ENCODE data around the gene RHOH.

The RHOH gene

DNA sequence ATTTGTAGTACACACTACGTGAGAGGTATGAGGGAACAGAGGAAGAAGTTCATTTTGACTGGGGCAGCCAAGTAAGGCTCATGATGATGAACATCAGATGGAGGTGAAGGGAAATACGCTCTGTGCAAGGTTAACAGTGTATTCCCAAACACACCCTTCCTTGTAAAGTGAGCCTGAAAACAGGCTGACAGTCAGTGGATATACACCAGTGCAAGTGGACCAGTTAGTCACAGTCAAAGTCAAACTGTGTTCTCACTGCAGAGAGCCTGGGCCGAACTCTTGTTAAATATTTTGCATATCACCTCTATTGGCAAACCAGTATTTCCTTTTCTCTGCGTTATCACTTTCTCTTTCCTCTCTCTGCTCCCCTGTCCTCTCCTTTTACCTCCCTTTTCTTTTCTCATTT lies 23.4 kb upstream of the RHOH start:
- H3K36me3 ChIP-seq (ENCODE audit: control insufficient read depth, insufficient read depth, low read length): peaks cover 3% of the 10 kb centered on the region
- no peaks in the 10 kb centered on the region for H3K9me3 ChIP-seq (ENCODE audit: control insufficient read depth, low read length)
- no peak overlapping the region for H3K4me3 ChIP-seq (ENCODE audit: extremely low read depth, insufficient read depth, low read length, poor library complexity, severe bottlenecking)
- peak overlapping the region; percentile 49 for H3K27ac ChIP-seq (ENCODE audit: low read depth, low read length, severe bottlenecking)
- whole genome bisulfite sequencing, 2 experiments (ENCODE audit: insufficient coverage in 2 of 2): 83 to 100% methylated on average over 3 of the region's 4 CpGs
- H3K4me1 ChIP-seq (ENCODE audit: control insufficient read depth, insufficient read depth, low read length, poor library complexity, severe bottlenecking): no peaks in the 10 kb centered on the region

DNA sequence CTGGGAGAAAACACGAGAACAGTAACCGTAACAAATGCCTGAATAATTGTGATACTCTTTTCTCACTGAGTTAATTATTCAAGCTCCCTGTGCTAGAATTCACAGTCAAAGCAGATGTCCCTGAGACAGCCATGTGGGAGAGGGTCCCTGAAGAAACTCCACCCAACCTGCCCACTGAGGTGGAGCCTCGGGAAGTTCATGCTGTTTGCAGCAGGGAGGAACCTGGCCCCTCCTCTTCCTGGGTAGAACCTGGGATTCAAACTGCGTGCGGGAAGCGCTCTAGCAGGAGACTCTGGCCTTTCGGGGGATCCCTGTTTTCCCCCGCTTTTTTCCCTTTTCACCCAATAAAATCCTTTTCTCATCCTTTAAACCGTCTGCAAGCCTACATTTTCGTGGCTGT lies 20.2 kb upstream of the RHOH start:
- Histone ChIP-seq H3K4me1 (ENCODE audit: control insufficient read depth, insufficient read depth, low read length, poor library complexity, severe bottlenecking) (no peaks in the 10 kb centered on the region), H3K4me3 (ENCODE audit: extremely low read depth, insufficient read depth, low read length, poor library complexity, severe bottlenecking) (no peak overlapping the region), H3K9me3 (ENCODE audit: control insufficient read depth, low read length) (no peaks in the 10 kb centered on the region), H3K27ac (ENCODE audit: low read depth, low read length, severe bottlenecking) (no peak overlapping the region), H3K36me3 (ENCODE audit: control insufficient read depth, insufficient read depth, low read length) (no peaks in the 10 kb centered on the region)
- 61 to 72% methylated on average over 8 to 10 of the region's 10 CpGs for WGBS, 2 experiments (ENCODE audit: insufficient coverage in 2 of 2)

DNA sequence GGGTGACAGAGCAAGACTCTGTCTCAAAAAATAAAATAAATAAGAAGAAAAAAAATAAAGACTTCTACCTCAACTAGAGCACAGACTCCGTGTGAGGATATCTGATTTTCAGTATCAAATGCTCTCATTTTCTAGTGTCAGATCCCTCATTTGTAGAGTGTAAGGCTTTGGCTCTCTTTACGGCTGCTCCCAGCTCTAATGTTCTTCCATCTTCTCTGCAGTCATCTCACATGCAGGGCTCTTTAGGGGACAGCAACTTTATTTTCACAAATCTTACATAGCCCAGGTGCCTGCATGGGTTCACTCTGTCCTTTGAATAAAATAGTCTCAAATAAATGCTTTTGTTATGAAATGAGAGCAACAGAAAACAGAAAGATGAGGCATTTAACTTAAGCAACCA lies 19.2 kb upstream of the RHOH start:
- Histone ChIP-seq H3K9me3 (ENCODE audit: control insufficient read depth, low read length) (no peaks in the 10 kb centered on the region), H3K27ac (ENCODE audit: low read depth, low read length, severe bottlenecking) (no peak overlapping the region), H3K36me3 (ENCODE audit: control insufficient read depth, insufficient read depth, low read length) (no peaks in the 10 kb centered on the region), H3K4me1 (ENCODE audit: control insufficient read depth, insufficient read depth, low read length, poor library complexity, severe bottlenecking) (no peaks in the 10 kb centered on the region), H3K4me3 (ENCODE audit: extremely low read depth, insufficient read depth, low read length, poor library complexity, severe bottlenecking) (no peak overlapping the region)
- 100% methylated on average over 1 of the region's 2 CpGs for WGBS, 2 experiments (ENCODE audit: insufficient coverage in 2 of 2)

DNA sequence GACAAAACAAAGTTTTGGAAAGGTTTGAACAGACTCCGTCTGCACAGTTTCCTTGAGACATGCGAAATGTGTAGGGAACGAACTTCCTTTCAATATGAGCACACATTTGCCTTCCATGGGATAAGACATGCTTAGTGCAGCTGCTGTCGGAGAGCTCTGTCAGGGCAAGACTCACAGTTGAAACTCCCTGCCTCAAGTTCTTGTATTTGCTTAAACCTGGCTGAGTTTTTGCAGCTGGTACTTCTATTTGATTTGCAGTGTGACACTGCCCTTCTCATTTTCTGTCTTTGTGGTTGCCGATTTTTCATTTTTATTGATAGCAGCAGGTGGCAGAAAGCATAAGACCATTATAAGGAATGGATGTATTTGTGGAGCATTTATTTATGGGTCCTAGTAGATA lies 18.2 kb upstream of the RHOH start:
- Histone ChIP-seq H3K36me3 (ENCODE audit: control insufficient read depth, insufficient read depth, low read length) (no peaks in the 10 kb centered on the region), H3K4me1 (ENCODE audit: control insufficient read depth, insufficient read depth, low read length, poor library complexity, severe bottlenecking) (no peaks in the 10 kb centered on the region), H3K4me3 (ENCODE audit: extremely low read depth, insufficient read depth, low read length, poor library complexity, severe bottlenecking) (no peak overlapping the region), H3K27ac (ENCODE audit: low read depth, low read length, severe bottlenecking) (no peak overlapping the region), H3K9me3 (ENCODE audit: control insufficient read depth, low read length) (no peaks in the 10 kb centered on the region)
- WGBS, 2 experiments (ENCODE audit: insufficient coverage in 2 of 2): 87 to 89% methylated on average over 5 of the region's 5 CpGs

DNA sequence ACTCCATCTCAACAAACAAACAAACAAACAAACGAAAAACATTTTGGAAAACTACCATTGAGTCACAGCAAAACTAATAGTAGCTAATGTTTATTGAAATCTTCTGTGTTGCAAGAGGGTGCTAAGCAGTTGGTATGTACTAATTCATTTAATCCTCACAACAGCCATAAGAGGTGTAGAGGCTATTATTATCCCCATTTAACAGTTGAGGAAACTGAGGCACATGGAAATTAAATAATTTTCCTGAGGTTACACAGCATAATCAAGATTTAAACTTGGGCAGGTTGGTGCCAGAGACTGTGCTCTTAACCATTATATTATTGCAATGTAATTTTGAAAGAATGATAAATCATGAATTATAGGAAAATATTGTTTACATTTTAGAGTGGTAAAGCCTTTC lies 17.5 kb upstream of the RHOH start:
- H3K4me1 ChIP-seq (ENCODE audit: control insufficient read depth, insufficient read depth, low read length, poor library complexity, severe bottlenecking): no peaks in the 10 kb centered on the region
- WGBS, 2 experiments (ENCODE audit: insufficient coverage in 2 of 2): no CpG with 5 or more reads among the region's 1 CpG
- no peak overlapping the region for H3K4me3 ChIP-seq (ENCODE audit: extremely low read depth, insufficient read depth, low read length, poor library complexity, severe bottlenecking)
- no peaks in the 10 kb centered on the region for H3K9me3 ChIP-seq (ENCODE audit: control insufficient read depth, low read length)
- H3K27ac ChIP-seq (ENCODE audit: low read depth, low read length, severe bottlenecking): no peak overlapping the region
- H3K36me3 ChIP-seq (ENCODE audit: control insufficient read depth, insufficient read depth, low read length): no peaks in the 10 kb centered on the region

DNA sequence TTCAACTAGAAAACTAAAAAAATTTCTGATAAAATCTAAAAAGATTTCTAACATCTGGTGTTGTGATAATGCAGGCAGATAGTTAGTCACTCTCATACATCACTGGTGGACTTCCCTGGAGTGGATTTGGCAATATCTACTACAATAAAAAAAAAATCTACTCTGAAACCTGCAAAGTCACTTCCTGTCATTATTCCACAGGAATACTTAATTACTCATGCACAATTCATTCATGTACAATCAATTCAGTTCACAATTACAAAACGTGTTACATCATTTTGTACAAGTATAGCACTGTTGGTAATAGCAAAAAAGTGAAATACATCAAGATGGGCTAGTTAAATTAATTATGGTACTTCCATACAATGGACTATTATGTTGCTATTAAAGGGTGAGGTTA lies 16.5 kb upstream of the RHOH start:
- Histone ChIP-seq H3K27ac (ENCODE audit: low read depth, low read length, severe bottlenecking) (no peak overlapping the region), H3K36me3 (ENCODE audit: control insufficient read depth, insufficient read depth, low read length) (no peaks in the 10 kb centered on the region), H3K4me1 (ENCODE audit: control insufficient read depth, insufficient read depth, low read length, poor library complexity, severe bottlenecking) (no peaks in the 10 kb centered on the region), H3K4me3 (ENCODE audit: extremely low read depth, insufficient read depth, low read length, poor library complexity, severe bottlenecking) (no peak overlapping the region), H3K9me3 (ENCODE audit: control insufficient read depth, low read length) (no peaks in the 10 kb centered on the region)
- WGBS, 2 experiments (ENCODE audit: insufficient coverage in 2 of 2): no CpG with 5 or more reads among the region's 1 CpG

DNA sequence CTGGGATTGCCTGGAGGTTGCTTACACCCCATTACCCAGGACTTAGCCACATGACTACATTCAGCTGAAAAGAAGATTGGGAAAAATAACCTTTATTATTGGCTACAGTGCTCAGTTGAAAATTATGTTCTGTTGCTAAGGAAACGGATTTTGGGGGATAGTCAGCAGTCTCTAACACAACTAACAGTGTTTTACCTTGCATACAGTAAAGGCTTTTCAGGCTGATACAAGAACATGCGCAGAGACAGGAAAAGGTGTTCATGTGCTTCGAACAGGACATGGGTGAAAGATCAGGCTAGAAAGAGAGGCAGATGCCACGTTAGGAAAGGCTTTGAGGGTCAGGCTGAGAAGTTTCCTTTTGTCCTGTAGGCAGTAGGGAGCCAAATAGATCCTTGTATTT lies 14.8 kb upstream of the RHOH start:
- Histone ChIP-seq H3K9me3 (ENCODE audit: control insufficient read depth, low read length) (no peaks in the 10 kb centered on the region), H3K4me1 (ENCODE audit: control insufficient read depth, insufficient read depth, low read length, poor library complexity, severe bottlenecking) (no peaks in the 10 kb centered on the region), H3K4me3 (ENCODE audit: extremely low read depth, insufficient read depth, low read length, poor library complexity, severe bottlenecking) (no peak overlapping the region), H3K27ac (ENCODE audit: low read depth, low read length, severe bottlenecking) (no peak overlapping the region), H3K36me3 (ENCODE audit: control insufficient read depth, insufficient read depth, low read length) (no peaks in the 10 kb centered on the region)
- WGBS, 2 experiments (ENCODE audit: insufficient coverage in 2 of 2): 91 to 97% methylated on average over 3 of the region's 4 CpGs

DNA sequence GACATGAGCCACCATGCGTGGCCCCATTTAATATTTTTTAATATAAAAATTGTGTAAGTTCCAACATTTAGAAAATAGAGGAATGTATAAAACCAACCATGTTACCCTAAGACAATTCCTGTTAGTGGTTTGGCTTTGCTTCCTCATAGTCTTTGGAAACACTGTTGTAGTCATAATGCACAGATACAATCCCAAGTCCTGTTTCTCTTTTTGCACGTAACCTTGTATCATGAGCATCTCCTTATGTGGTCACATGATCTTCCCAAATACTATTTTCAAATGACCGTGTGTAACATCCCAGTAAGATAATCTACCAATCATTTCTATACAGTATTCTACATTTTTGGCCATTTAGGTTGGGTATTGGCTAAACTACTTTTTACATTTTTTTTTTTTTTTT lies 13.9 kb upstream of the RHOH start:
- 100% methylated on average over 1 of the region's 3 CpGs for WGBS, 2 experiments (ENCODE audit: insufficient coverage in 2 of 2)
- Histone ChIP-seq H3K4me3 (ENCODE audit: extremely low read depth, insufficient read depth, low read length, poor library complexity, severe bottlenecking) (no peak overlapping the region), H3K9me3 (ENCODE audit: control insufficient read depth, low read length) (no peaks in the 10 kb centered on the region), H3K4me1 (ENCODE audit: control insufficient read depth, insufficient read depth, low read length, poor library complexity, severe bottlenecking) (no peaks in the 10 kb centered on the region), H3K27ac (ENCODE audit: low read depth, low read length, severe bottlenecking) (no peak overlapping the region), H3K36me3 (ENCODE audit: control insufficient read depth, insufficient read depth, low read length) (no peaks in the 10 kb centered on the region)

DNA sequence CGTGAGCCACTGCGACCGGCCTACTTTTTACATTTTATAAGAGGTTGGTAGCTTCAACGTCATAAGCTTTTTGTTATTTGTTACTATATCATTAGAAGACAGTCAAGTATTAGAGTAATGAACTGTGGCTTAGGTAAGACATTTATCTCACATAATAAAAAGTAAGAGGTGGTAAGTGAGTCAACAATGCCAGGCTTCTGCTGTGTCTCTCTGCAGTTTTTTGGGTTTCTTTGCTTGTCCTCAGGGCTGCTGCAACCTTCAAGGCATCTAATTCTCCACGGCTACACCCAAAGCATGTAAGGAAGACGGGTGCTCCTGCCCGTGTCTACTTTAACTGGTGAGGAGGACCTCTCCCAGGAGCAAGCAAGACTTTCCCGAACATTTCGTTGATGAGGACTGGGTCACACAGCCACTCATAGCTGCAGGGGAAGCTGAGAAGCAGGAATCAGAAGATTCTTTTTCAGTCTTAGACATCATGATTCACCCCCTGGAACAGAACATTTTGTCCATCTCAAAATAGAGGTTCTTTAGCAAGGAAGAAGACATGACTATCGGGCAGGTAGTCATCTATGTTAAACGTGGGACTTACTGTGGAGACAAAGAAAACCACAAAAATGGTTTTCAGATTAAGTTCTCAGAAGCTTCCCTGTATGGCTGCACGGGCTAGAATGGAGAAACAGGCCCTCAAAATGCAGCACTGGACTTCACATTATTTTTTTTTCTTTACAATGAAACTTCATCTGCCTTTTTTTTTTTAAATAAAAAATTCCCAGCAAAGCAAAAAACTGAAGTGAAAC lies 13.0 kb upstream of the RHOH start:
- Histone ChIP-seq H3K27ac (ENCODE audit: low read depth, low read length, severe bottlenecking) (no peak overlapping the region), H3K4me1 (ENCODE audit: control insufficient read depth, insufficient read depth, low read length, poor library complexity, severe bottlenecking) (no peaks in the 10 kb centered on the region), H3K36me3 (ENCODE audit: control insufficient read depth, insufficient read depth, low read length) (no peaks in the 10 kb centered on the region), H3K9me3 (ENCODE audit: control insufficient read depth, low read length) (no peaks in the 10 kb centered on the region), H3K4me3 (ENCODE audit: extremely low read depth, insufficient read depth, low read length, poor library complexity, severe bottlenecking) (no peak overlapping the region)
- WGBS, 2 experiments (ENCODE audit: insufficient coverage in 2 of 2): 95 to 97% methylated on average over 8 of the region's 12 CpGs

DNA sequence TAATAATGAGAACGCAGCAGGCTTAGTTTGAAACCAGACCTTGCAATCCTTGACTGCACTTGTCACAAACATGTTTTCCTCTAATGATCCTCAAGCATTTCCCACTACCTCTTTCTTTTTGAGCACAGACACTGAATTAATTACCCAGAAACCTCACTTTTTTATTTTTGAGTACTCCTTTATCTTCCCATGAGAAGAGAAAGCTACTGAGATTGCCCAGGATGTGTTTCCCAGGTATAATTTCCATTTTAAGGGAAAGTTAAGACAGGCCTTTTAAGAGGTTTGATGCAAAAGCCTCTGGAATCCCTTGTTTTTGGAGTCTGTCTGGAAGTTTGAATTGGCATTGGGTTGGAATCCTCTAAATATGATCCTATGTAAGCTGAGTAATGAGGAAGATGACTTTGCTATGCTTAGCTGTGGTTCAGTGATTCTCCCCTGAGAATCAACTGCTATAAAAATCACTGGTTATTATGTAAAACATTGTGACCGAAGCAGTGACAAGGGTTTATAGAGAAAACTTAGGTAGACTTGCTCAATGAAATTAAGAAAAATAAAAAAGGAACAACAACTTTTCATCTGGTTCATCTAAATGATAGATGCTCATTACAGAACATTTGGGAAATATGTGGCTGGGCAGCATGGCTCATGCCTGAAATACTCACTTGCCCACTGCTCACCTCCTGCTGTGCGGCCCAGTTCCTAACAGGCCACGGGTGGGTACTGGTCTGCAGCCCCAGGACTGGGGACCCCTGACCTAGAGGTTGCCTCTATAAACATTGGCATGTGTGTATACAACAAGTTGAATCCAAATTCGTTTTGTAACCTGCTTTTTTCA lies 10.8 kb upstream of the RHOH start:
- 100% methylated on average over 1 to 2 of the region's 5 CpGs for WGBS, 2 experiments (ENCODE audit: insufficient coverage in 2 of 2)
- H3K36me3 ChIP-seq (ENCODE audit: control insufficient read depth, insufficient read depth, low read length): no peaks in the 10 kb centered on the region

DNA sequence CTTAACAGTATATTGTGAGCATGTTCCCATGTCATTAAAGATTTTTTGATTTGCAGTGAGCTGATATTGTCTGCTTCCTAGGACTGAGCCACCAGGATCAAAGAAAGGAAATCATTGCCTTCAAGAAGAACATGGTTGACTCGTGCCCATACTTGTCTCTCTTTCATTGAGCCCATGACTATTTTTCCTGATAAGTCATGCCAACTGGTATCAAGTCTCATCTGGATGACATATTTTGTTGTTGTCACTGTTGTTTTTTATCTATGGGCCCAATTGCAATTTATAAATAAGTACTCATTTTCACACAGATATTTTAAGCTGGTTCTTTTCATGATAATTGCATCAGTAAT lies 10.2 kb upstream of the RHOH start:
- 86% methylated on average over 1 of the region's 1 CpG; no CpG with 5 or more reads in 1 of the 2 experiments for WGBS, 2 experiments (ENCODE audit: insufficient coverage in 2 of 2)
- Histone ChIP-seq H3K4me1 (ENCODE audit: control insufficient read depth, insufficient read depth, low read length, poor library complexity, severe bottlenecking) (no peaks in the 10 kb centered on the region), H3K27ac (ENCODE audit: low read depth, low read length, severe bottlenecking) (no peak overlapping the region), H3K4me3 (ENCODE audit: extremely low read depth, insufficient read depth, low read length, poor library complexity, severe bottlenecking) (no peak overlapping the region), H3K36me3 (ENCODE audit: control insufficient read depth, insufficient read depth, low read length) (no peaks in the 10 kb centered on the region), H3K9me3 (ENCODE audit: control insufficient read depth, low read length) (no peaks in the 10 kb centered on the region)

More for the DNA sequence above, 10.8 kb upstream of the RHOH start:
- Histone ChIP-seq H3K9me3 (ENCODE audit: control insufficient read depth, low read length) (no peaks in the 10 kb centered on the region), H3K27ac (ENCODE audit: low read depth, low read length, severe bottlenecking) (no peak overlapping the region), H3K4me3 (ENCODE audit: extremely low read depth, insufficient read depth, low read length, poor library complexity, severe bottlenecking) (no peak overlapping the region), H3K4me1 (ENCODE audit: control insufficient read depth, insufficient read depth, low read length, poor library complexity, severe bottlenecking) (no peaks in the 10 kb centered on the region)
